H1 (cell line): Measurements from ENCODE around the gene ANAPC7. TPM values are rescaled to one million over a fixed set of nuclear protein-coding genes. Genes with fewer than 3 reads are reported as not detected.

ENCODE experiments used
- CTCF ChIA-PET: fragments of 300-600 bp; sonication (Branson Sonifier 250); formaldehyde crosslinking; loops from one replicate; lab custom pipeline; 2021; ENCODE audit not compliant: partially characterized antibody; lab: Charles Lee
- POLR2A ChIA-PET: fragments of 300-600 bp; sonication (Branson Sonifier 250); formaldehyde crosslinking; loops from one replicate; lab custom pipeline; 2021; ENCODE audit warnings: inconsistent platforms; ENCODE audit not compliant: partially characterized antibody; lab: Charles Lee
- DNase-seq, 2 experiments: peaks; one replicate each; pipeline versions ENCODE4 v3.0.0 to v3.0.0-alpha.2; 2010 to 2022; ENCODE audit warnings: low spot score in 2 of 2, low read depth in 1 of 2, mixed read lengths in 1 of 2
- FAIRE-seq: peaks from 2 replicates; lab custom pipeline; 2011; peaks lifted over from hg19 to GRCh38; lab: Jason Lieb, UNC
- H2AFZ ChIP-seq: 2 replicates; pipeline ENCODE4 v1.8.1; 2012; ENCODE audit warnings: low read length, inconsistent platforms
- H2AK5ac ChIP-seq: 2 replicates; pipeline ENCODE4 v1.6.1; 2013; ENCODE audit warnings: low read depth, low read length
- H2BK120ac ChIP-seq: replicated peaks from 2 replicates; pipeline ENCODE3; 2013; ENCODE audit warnings: low read depth, low read length, inconsistent platforms
- H2BK12ac ChIP-seq: 2 replicates; pipeline ENCODE4 v1.6.1; 2013; ENCODE audit warnings: low read depth, low read length
- H2BK15ac ChIP-seq: 2 replicates; pipeline ENCODE4 v1.6.1; 2013; ENCODE audit warnings: low read length
- H2BK20ac ChIP-seq: 2 replicates; pipeline ENCODE4 v1.6.1; 2013; ENCODE audit warnings: low read length
- H2BK5ac ChIP-seq: 2 replicates; pipeline ENCODE4 v1.6.1; 2013; ENCODE audit warnings: low read depth, low read length
- H3K14ac ChIP-seq: 2 replicates; pipeline ENCODE4 v1.6.1; 2013; ENCODE audit warnings: inconsistent platforms; ENCODE audit not compliant: insufficient read length
- H3K18ac ChIP-seq: 2 replicates; pipeline ENCODE4 v1.6.1; 2013; ENCODE audit warnings: low read length; ENCODE audit errors: extremely low read depth
- H3K23ac ChIP-seq: 2 replicates; pipeline ENCODE4 v1.6.1; 2013; ENCODE audit warnings: inconsistent platforms; ENCODE audit not compliant: insufficient read length
- H3K23me2 ChIP-seq: 2 replicates; pipeline ENCODE4 v1.6.1; 2013; ENCODE audit warnings: low read depth, low read length
- H3K27ac ChIP-seq: 2 replicates; pipeline ENCODE4 v1.6.1; 2011; ENCODE audit warnings: low read depth, low read length, inconsistent platforms
- H3K27me3 ChIP-seq, 4 experiments: replicated peaks in 1 of 4; 1 replicate in 1 of 4; 2 replicates in 3 of 4; pipeline versions ENCODE4 v1.6.1 to v1.8.1; 2011 to 2013; ENCODE audit warnings: low read length in 3 of 4, mild to moderate bottlenecking in 3 of 4, inconsistent platforms in 2 of 4, mixed read lengths in 2 of 4, moderate library complexity in 1 of 4; ENCODE audit not compliant: control insufficient read depth in 3 of 4, insufficient read depth in 3 of 4; ENCODE audit errors: extremely low read depth in 1 of 4
- H3K36me3 ChIP-seq, 4 experiments: 2 replicates each; pipeline versions ENCODE4 v1.6.1 to v1.8.1; 2011 to 2013; ENCODE audit warnings: mild to moderate bottlenecking in 4 of 4, low read length in 3 of 4, moderate library complexity in 2 of 4, control low read depth in 1 of 4, inconsistent platforms in 1 of 4; ENCODE audit not compliant: insufficient read depth in 4 of 4, control insufficient read depth in 2 of 4
- H3K4ac ChIP-seq: replicated peaks from 2 replicates; pipeline ENCODE3; 2013; ENCODE audit warnings: low read length, low read depth, mixed read lengths, inconsistent platforms; ENCODE audit not compliant: insufficient read length
- H3K4me1 ChIP-seq, 4 experiments: replicated peaks in 1 of 4; 1 replicate in 1 of 4; 2 replicates in 3 of 4; pipeline versions ENCODE4 v1.6.1 to v1.8.1; 2011 to 2013; ENCODE audit warnings: low read length in 3 of 4, inconsistent platforms in 2 of 4, mixed read lengths in 1 of 4; ENCODE audit not compliant: insufficient read depth in 4 of 4, control insufficient read depth in 3 of 4
- H3K4me2 ChIP-seq, 2 experiments: 2 replicates each; pipeline versions ENCODE4 v1.6.1 to v1.8.1; 2011 to 2013; ENCODE audit warnings: low read depth in 2 of 2, low read length in 2 of 2, control low read depth in 1 of 2, inconsistent platforms in 1 of 2, mild to moderate bottlenecking in 1 of 2; ENCODE audit not compliant: insufficient read depth in 1 of 2
- H3K4me3 ChIP-seq, 4 experiments: fragments of 200-600, 300-600 bp in 1 of 4; sonication (generic), shearing (Covaris generic), sonication (Bioruptor Twin) in 1 of 4; 2 replicates each; pipeline versions ENCODE4 v1.5.1 to v1.8.1; 2011 to 2016; ENCODE audit warnings: low read length in 4 of 4, low read depth in 3 of 4, control low read depth in 2 of 4, inconsistent platforms in 2 of 4, mild to moderate bottlenecking in 2 of 4, mixed read lengths in 1 of 4, moderate library complexity in 1 of 4; ENCODE audit not compliant: insufficient read depth in 2 of 4; ENCODE audit errors: extremely low read depth in 1 of 4
- H3K56ac ChIP-seq: replicated peaks from 2 replicates; pipeline ENCODE3; 2013; ENCODE audit warnings: low read depth, mild to moderate bottlenecking, mixed read lengths, low read length, inconsistent platforms; ENCODE audit not compliant: insufficient read length
- H3K79me1 ChIP-seq: 2 replicates; pipeline ENCODE4 v1.6.1; 2013; ENCODE audit warnings: low read depth, low read length, control low read depth
- H3K79me2 ChIP-seq, 2 experiments: 2 replicates each; pipeline versions ENCODE4 v1.6.1 to v1.8.1; 2012 to 2013; ENCODE audit warnings: low read length in 2 of 2, mild to moderate bottlenecking in 2 of 2, inconsistent platforms in 1 of 2; ENCODE audit not compliant: insufficient read depth in 2 of 2, control insufficient read depth in 1 of 2
- H3K9ac ChIP-seq, 4 experiments: replicated peaks in 1 of 4; 1 replicate in 1 of 4; 2 replicates in 3 of 4; pipeline versions ENCODE4 v1.6.1 to v1.8.1; 2011 to 2013; ENCODE audit warnings: low read depth in 3 of 4, low read length in 3 of 4, control low read depth in 2 of 4, mild to moderate bottlenecking in 2 of 4, moderate library complexity in 2 of 4, inconsistent platforms in 1 of 4; ENCODE audit errors: extremely low read depth in 1 of 4
- H3K9me3 ChIP-seq, 2 experiments: 2 replicates each; pipeline versions ENCODE4 v1.6.1 to v1.8.1; 2012 to 2013; ENCODE audit warnings: mild to moderate bottlenecking in 2 of 2, moderate library complexity in 2 of 2, control low read depth in 1 of 2, inconsistent platforms in 1 of 2, low read depth in 1 of 2, low read length in 1 of 2, mixed read lengths in 1 of 2; ENCODE audit not compliant: insufficient read depth in 2 of 2
- H4K20me1 ChIP-seq, 2 experiments: replicated peaks in 1 of 2; 2 replicates each; pipeline versions ENCODE3 to v1.8.1; 2011 to 2013; ENCODE audit warnings: inconsistent platforms in 2 of 2, low read length in 2 of 2, mild to moderate bottlenecking in 1 of 2; ENCODE audit not compliant: insufficient read depth in 2 of 2, control insufficient read depth in 1 of 2
- H4K5ac ChIP-seq: 2 replicates; pipeline ENCODE4 v1.6.1; 2013; ENCODE audit warnings: low read length, low read depth, mixed read lengths, inconsistent platforms; ENCODE audit not compliant: insufficient read length
- H4K8ac ChIP-seq: 2 replicates; pipeline ENCODE4 v1.8.0; 2013; ENCODE audit warnings: mild to moderate bottlenecking, moderate library complexity, low read length, inconsistent platforms; ENCODE audit not compliant: insufficient read depth; ENCODE audit errors: extremely low read depth
- H4K91ac ChIP-seq: replicated peaks from 2 replicates; pipeline ENCODE3; 2013; ENCODE audit warnings: low read length, mixed read lengths, inconsistent platforms; ENCODE audit not compliant: insufficient read length
- ATF2 ChIP-seq: IDR thresholded peaks from 2 replicates; pipeline ENCODE4 v1.6.1; 2012; ENCODE audit warnings: low read length, inconsistent platforms
- BRCA1 ChIP-seq: IDR thresholded peaks from 2 replicates; pipeline ENCODE4 v1.6.1; 2012; ENCODE audit warnings: low read depth, low read length, improper control_type of control experiment
- CHD1 ChIP-seq: IDR thresholded peaks from 2 replicates; pipeline ENCODE4 v1.6.1; 2012; ENCODE audit warnings: low read depth, low read length, improper control_type of control experiment
- CREB1 ChIP-seq: IDR thresholded peaks from 2 replicates; pipeline ENCODE4 v1.6.1; 2012; ENCODE audit warnings: inconsistent platforms
- EZH2 ChIP-seq: fragments of 200-600 bp; sonication (generic); IDR thresholded peaks from 2 replicates; pipeline ENCODE4 v1.7.1; 2012; ENCODE audit warnings: low read depth, mild to moderate bottlenecking, moderate library complexity, low read length, inconsistent platforms; ENCODE audit not compliant: severe bottlenecking
- MAX ChIP-seq: IDR thresholded peaks from 2 replicates; pipeline ENCODE4 v1.6.1; 2012; ENCODE audit warnings: inconsistent platforms
- RNF2 ChIP-seq: fragments of 200-900, 300-1000 bp; sonication (generic); IDR thresholded peaks from 2 replicates; pipeline ENCODE4 v1.7.1; 2016; ENCODE audit warnings: borderline replicate concordance, low read depth, mild to moderate bottlenecking, antibody characterized with exemption, low read length; ENCODE audit not compliant: poor library complexity, severe bottlenecking; ENCODE audit errors: missing control alignments
- SIX5 ChIP-seq: IDR thresholded peaks from 2 replicates; pipeline ENCODE4 v1.6.1; 2011; ENCODE audit warnings: mild to moderate bottlenecking, low read depth, low read length
- TAF1 ChIP-seq: IDR thresholded peaks from 2 replicates; pipeline ENCODE4 v1.6.1; 2011; ENCODE audit warnings: mild to moderate bottlenecking, low read depth, low read length
- WGBS, 2 experiments: shearing (Covaris generic) in 1 of 2; methylation state at CpG; one replicate each; pipeline versions ENCODE4 v1.1.6 to v1.1.7; 2013 to 2015; ENCODE audit warnings: low lambda C conversion rate in 2 of 2, mixed read lengths in 2 of 2, inconsistent platforms in 1 of 2, low coverage in 1 of 2, missing lambda C conversion rate in 1 of 2; ENCODE audit not compliant: insufficient replicate concordance in 2 of 2, insufficient coverage in 1 of 2, insufficient read length in 1 of 2; ENCODE audit errors: extremely low coverage in 1 of 2, missing lambda C conversion rate in 1 of 2; 5-methylcytosine and 5-hydroxymethylcytosine counted together
- polyA plus RNA-seq, 7 experiments: library from polyadenylated mRNA; depleted of rRNA in 3 of 7; stranded (reverse) in 5 of 7; unstranded in 2 of 7; fragments of >200 nt in 5 of 7; fragments of 200-250 nt in 2 of 7; gene quantifications; 1 replicate in 5 of 7; 2 replicates in 1 of 7; 4 replicates in 1 of 7; pipeline versions ENCODE4 v1.2.1 to v1.2.3, GENCODE V29; 2011 to 2013; ENCODE audit warnings: missing spikeins in 2 of 7, mixed read lengths in 2 of 7
- total RNA-seq: library from RNA; stranded (reverse); fragmentation: NEBNext Ultra II Directional; extraction: Animal tissue kit (Norgen Biotek cat#: 25700); gene quantifications from 2 replicates; pipeline ENCODE4 v1.2.1, GENCODE V29; 2021

ANAPC7 gene
- total and polyA plus RNA-seq, 2 of the 8 experiments (the other 6 are each of a cell fraction or from before 2014, with no cell fraction given) = 72.8 to 105 TPM

GRCh38 chr12:110366321-110367142 lies 37.0 kb downstream of the ANAPC7 start:
- POLR2A ChIA-PET = interaction anchor here (0.8 to 3.3 kb wide), 9 partner anchors 8 to 55 kb away, joined by 3 to 20 read pairs (median 5); no protein-coding TSS in a partner anchor
- no peak overlapping the region for H3K14ac ChIP-seq

More at GRCh38 chr12:110366321-110367142, 37.0 kb downstream of the ANAPC7 start:
- H3K27ac ChIP-seq = no peak overlapping the region
- H2BK15ac ChIP-seq = no peak overlapping the region
- CTCF ChIA-PET = interaction anchor here (0.7 to 2.8 kb wide), 7 partner anchors 9 to 265 kb away, joined by 3 to 11 read pairs (median 5); no protein-coding TSS in a partner anchor
- no peaks in the 10 kb centered on the region for H3K79me2 ChIP-seq
- H3K23ac ChIP-seq = no peak overlapping the region
- no peaks in the 10 kb centered on the region for H3K9me3 ChIP-seq
- no peak overlapping the region for H3K18ac ChIP-seq
- no peaks in the 10 kb centered on the region for H4K20me1 ChIP-seq
- TF ChIP-seq EZH2 (no peak), CREB1 (no peak), BRCA1 (no peak), SIX5 (no peak), RNF2 (no peak), TAF1 (no peak), ATF2 (no peak), CHD1 (no peak), MAX (no peak)
- 85% methylated on average over 12 of the region's 13 CpGs; no CpG with 5 or more reads in 1 of the 2 experiments for WGBS, 2 experiments
- no peak overlapping the region; the same call in 1 of the 2 replicates for H2BK5ac ChIP-seq
- H3K27me3 ChIP-seq = no peaks in the 10 kb centered on the region
- H3K4ac ChIP-seq = no peak overlapping the region
- no peak overlapping the region for H4K91ac ChIP-seq
- no peak overlapping the region for H3K9ac ChIP-seq
- no peak overlapping the region for H4K5ac ChIP-seq
- H3K36me3 ChIP-seq = peaks cover 0 to 6% (median 0%) of the 10 kb centered on the region in 4 experiments; a peak in 2 of 8 replicates
- no peak overlapping the region for H3K56ac ChIP-seq
- no peak overlapping the region for H3K4me3 ChIP-seq
- H2AK5ac ChIP-seq = no peak overlapping the region
- H3K4me1 ChIP-seq = no peaks in the 10 kb centered on the region; a peak in 1 of 7 replicates
- H2BK12ac ChIP-seq = no peak overlapping the region
- no peak overlapping the region for H2BK120ac ChIP-seq
- H2AFZ ChIP-seq = no peak overlapping the region
- no peaks in the 10 kb centered on the region for H3K79me1 ChIP-seq
- no peaks in the 10 kb centered on the region for H3K23me2 ChIP-seq
- no peak overlapping the region for H3K4me2 ChIP-seq
- H4K8ac ChIP-seq = no peak overlapping the region; the same call in 1 of the 2 replicates
- no peak for DNase-seq
- H2BK20ac ChIP-seq = no peak overlapping the region
- FAIRE-seq = no peak
